CD1c-positive myeloid dendritic cell (primary cell): ENCODE results near the gene DCAF15.
"Not testable (repeated sequence)": the region's sequence is repeated elsewhere in the genome, so short reads cannot be mapped to it uniquely, and the experiment has no call there.

Experiments used
- DNase-seq: peaks from one replicate; pipeline ENCODE4 v3.0.0-alpha.2; 2016; ENCODE audit errors: extremely low spot score

DCAF15 gene

GRCh38 chr19:13959962-13960862 is 7.9 kb downstream of the DCAF15 start:
- DNase-seq, result no peak

GRCh38 chr19:13960863-13961784 is 8.8 kb downstream of the DCAF15 start:
- no peak for DNase-seq

DNA sequence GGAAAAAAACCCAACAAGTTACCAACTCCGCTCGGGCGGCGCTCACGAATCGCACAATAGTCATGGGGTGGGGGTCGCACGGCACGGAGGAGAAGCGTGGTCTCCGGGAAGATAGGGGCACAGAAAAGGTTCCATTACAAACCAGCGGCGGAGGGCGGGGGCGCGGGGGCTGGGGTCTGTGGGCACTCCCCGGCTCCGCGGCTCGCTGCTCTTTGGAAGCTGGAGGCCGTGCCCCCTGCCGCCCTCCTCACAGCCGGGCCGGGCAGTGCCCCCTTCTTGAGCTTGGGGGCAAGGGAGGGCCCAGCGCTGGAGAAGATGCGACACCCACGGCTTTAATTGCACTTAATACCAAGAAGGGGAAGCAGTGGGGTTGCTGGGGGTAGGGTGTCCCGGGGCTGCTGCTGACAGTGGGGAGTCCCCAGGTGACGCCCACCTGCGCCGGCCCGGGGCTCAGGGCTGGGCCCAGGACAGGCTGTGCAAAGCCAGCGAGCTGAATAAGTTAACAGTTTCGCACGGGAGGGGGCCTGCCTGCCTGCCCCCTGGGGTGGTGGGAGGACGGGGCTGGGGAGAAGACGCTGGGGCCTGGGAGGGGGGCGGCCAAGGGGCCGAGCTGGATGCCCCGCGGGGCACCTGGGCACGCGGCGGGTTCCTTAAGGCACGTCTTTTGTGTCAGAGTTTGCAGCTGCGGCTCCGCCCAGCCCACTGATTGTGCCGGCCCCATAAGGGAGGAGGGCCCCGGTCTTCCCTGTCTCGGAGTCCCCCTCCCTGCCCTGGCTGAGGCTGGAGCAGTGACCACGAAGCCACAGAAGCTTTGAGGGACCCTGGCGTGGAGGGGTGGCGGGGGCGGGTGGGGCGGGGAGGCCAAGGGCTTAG is 9.8 kb downstream of the DCAF15 start:
- DNase-seq, result no peak

GRCh38 chr19:13962699-13963602 is 10.6 kb downstream of the DCAF15 start:
- DNase-seq, result no peak

DNA sequence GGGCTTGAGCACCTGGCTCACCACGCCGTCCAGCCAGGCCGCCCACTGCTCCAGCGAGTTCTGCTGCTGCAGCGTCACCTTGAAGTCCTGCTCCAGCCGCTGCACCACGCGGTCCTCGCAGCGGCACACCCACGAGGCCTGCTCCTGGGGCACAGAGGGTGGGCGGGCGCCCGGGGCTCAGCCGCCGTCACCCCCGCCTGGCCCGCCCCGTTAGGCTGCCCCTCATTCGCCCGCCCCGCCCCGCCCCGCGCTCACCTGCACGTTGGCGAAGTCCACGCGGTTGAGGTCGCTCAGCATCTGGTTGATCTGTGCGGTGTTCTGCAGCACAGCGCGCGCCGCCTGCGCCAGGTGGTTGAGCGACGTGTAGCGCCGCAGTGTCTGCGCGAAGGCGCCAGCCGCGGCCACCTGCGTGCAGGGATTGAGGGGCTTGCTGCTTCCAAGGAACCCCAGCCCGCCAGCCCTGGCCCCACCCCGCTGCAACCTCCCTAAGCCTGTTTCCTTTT is 11.3 kb downstream of the DCAF15 start:
- no peak for DNase-seq

DNA sequence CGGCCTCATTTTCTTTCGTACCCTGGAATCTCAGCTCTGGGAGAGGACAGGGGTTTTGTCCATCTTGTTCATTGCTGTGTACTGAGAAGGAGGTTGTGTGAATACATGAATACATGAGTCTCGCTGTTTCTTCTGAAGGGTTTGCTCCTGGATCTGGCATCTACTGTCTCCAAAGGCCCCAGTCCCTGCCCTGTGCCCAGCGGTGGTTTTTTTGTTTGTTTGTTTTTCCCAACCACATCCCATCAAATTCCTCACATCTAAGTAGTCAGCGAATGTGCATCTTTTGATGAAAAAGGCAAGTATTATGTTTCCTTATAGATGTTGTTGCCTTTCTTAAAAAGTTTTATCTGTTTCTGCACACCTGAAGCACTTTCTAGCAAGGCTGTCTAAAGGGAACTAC is 12.5 kb downstream of the DCAF15 start:
- DNase-seq, result no peak

DNA sequence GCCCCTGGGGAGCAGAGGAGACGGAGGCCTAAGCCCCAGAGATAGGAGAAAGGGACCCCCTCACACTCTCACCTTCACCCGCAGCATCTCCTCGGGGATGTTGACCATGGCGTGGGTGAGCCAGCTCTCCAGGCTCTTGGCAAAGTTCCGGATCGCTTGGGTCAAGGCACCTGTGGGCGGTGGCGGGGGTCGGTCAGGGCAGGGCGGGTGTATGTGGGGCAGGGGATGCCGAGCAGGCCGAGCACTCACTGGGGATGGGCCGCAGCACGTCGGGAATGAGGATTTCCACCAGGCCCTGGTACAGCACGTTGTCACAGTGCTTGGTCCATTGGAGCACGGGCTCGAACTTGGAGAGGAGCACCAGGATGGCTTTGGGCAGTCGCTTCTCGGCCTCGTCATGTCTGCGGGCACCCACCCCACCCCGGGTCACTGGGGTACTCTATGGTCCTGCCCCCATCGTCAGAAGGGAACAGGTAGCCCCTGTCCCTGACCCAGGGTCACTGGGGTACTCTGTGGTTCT is 13.1 kb downstream of the DCAF15 start:
- DNase-seq, result no peak

- no peak for DNase-seq
Observed at GRCh38 chr19:13965926-13966683, 13.8 kb downstream of the DCAF15 start.

DNA sequence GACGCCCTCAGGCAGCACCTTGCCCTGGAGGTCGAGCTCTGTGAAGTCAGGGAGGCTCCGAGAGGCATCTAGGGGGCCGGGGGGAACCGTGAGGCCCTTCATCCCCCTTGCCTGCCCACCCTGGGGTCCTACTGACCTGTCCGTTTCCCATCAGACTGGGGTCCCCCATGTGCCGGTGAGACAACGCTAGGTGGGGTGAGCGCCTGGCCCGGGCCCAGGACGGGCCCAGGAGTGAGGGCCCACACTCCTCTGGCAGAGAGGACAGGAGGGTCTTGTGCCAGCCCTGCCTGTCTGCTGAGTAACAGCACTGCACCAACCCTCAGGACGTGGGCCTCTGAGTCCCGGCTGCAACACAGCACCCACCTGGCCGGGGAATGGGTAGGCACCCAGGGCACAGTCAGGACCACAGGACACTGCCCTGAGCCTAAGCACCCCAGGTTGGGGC is 14.4 kb downstream of the DCAF15 start:
- DNase-seq, result no peak

DNA sequence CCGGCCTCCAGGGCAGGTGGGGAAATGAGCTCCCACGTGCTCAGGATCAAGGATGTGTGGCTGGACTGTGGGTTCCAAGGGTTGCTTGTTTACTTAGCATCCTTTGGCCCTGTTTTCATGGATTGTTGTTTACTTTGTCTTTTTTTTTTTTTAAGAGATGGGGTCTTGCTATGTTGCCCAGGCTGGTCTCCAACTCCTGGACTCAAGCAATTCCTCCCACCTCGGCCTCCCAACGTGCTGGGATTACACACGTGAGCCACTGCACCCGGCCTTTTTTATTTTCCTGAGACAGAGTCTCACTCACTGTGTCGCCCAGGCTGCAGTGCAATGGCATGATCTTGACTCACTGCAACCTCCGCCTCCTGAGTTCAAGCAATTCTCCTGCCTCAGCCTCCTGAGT is 14.9 kb downstream of the DCAF15 start:
- DNase-seq, result not testable (repeated sequence)

GRCh38 chr19:13968383-13968935 is 16.1 kb downstream of the DCAF15 start:
- no peak for DNase-seq

GRCh38 chr19:13968999-13969398 is 16.7 kb downstream of the DCAF15 start:
- no peak for DNase-seq

DNA sequence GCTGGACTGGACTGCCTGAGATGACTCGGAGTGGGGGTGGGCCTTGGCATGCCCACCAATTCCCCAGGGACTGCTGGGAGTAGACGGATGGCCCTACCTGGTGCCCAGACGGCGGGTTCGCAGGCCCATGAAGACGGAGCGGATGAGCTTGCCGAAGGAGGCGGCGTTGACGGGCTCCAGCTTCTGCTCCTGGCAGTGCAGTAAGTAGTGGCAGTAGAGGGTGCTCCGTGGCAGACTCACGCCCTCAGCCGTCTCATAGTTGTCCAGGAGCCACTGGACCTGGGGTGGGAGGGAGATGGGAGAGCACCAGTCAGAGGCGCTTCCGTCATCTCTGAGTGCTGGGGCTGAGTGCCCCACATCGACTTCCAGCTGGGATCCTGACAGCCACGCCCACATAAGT is 17.6 kb downstream of the DCAF15 start:
- DNase-seq, result no peak

GRCh38 chr19:13971868-13972267 is 19.6 kb downstream of the DCAF15 start:
- DNase-seq, result not testable (repeated sequence)

DNA sequence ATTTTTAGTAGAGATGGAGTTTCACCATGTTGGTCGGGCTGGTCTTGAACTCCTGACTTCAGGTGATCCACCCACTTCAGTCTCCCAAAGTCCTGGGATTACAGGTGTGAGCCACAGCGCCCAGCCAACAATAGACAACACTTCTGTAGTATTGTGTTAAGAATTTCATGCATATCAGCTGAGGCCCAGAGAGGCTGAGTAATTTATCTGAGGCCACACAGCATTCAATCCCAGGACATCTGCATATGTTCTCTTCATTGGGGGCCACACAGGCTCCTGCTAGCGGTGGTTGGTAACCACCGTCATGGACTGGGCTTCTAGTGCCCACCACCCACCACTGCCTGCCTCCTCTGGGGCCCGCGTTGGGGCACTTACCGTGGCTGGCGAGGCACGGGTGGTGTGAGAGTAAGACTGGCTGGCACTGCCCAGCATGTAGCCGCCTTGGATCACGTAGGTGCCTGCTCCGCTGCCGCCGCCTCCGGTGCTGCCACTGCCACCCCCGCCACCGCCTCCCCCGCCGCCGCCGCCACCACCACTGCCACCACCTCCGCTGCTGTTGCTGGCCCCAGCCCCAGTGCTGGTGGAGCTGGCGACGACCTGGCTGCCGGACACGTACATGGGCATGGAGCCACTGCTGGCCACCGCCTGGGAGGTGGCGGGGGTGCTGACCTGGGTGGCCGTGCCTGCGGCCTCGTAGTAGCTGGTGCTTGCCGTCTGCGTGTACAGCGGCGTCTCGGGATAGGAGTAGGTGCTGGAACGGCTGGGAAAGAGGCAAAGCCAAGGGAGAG is 20.3 kb downstream of the DCAF15 start:
- DNase-seq, result no peak

DNA sequence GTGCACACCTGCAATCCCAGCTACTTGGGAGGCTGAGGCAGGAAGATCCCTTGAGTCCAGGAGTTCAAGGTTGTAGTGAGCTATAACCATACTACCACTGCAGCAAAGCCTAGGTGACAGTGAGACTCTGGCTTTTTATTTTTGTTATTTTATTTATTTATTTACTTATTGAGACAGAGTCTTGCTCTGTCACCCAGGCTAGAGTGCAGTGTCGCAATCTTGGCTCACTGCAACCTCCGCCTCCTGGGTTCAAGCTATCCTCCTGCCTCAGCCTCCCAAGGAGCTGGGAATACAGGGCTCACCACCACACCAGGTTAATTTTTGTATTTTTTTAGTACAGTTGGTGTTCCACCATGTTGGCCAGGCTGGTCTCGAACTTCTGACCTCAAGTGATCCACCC is 21.2 kb downstream of the DCAF15 start:
- not testable (repeated sequence) for DNase-seq

GRCh38 chr19:13974073-13974472 is 21.8 kb downstream of the DCAF15 start:
- no peak for DNase-seq

DNA sequence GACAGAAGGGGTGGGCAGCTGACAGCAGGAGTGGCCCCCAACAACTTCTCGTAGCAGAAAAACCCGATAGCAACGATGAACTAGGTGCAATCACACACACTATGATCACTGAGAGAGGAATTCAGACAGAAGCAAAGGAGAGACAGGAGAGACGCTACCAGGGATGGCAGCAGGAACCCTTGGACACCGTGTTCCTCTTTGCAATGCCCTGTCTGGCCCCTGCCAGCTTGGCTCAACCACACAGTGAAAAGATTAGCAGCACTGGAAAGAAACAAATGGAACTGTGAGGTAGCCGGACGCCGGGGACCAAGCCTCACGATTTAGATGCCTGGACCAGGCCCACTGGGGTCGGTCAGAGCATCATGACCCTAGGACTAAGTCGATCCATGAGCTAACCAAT is 23.6 kb downstream of the DCAF15 start:
- no peak for DNase-seq
